GM23338 (cell line): ENCODE data around the gene SERINC4. TPM values are rescaled to one million over a fixed set of nuclear protein-coding genes. Genes with fewer than 3 reads are reported as not detected.

Source experiments
- ATAC-seq: fragments of 200-7000 bp; cut with Tn5 transposase; 3 replicates; pipeline ENCODE4 v1.9.1; 2020
- DNase-seq: peaks from one replicate; pipeline ENCODE4 v3.0.0-alpha.2; 2015; ENCODE audit warnings: low spot score
- H2AFZ ChIP-seq: fragments of 200-600 bp; sonication (generic); 2 replicates; pipeline ENCODE4 v1.8.0; 2016; ENCODE audit warnings: antibody characterized with exemption, mild to moderate bottlenecking, moderate library complexity
- H3F3A ChIP-seq: fragments of 200-600 bp; sonication (generic); replicated peaks from 2 replicates; pipeline ENCODE4 v1.8.0; 2017; ENCODE audit warnings: antibody characterized with exemption, mixed run types, low read depth
- H3K27ac ChIP-seq: fragments of 200-600 bp; sonication (generic); 2 replicates; pipeline ENCODE4 v1.6.1; 2016; ENCODE audit warnings: low read depth
- H3K27me3 ChIP-seq: fragments of 200-600 bp; sonication (generic); 2 replicates; pipeline ENCODE4 v1.8.0; 2016; ENCODE audit warnings: mild to moderate bottlenecking, mixed run types, moderate library complexity; ENCODE audit not compliant: insufficient read depth
- H3K36me3 ChIP-seq: fragments of 200-600 bp; sonication (generic); 2 replicates; pipeline ENCODE4 v1.8.0; 2016; ENCODE audit warnings: mild to moderate bottlenecking; ENCODE audit not compliant: insufficient read depth
- H3K4me1 ChIP-seq: fragments of 200-600 bp; sonication (generic); 2 replicates; pipeline ENCODE4 v1.8.0; 2016; ENCODE audit warnings: mild to moderate bottlenecking, moderate library complexity; ENCODE audit not compliant: insufficient read depth
- H3K4me2 ChIP-seq: fragments of 200-600 bp; sonication (generic); 2 replicates; pipeline ENCODE4 v1.7.1; 2017; ENCODE audit warnings: mixed run types
- H3K4me3 ChIP-seq: fragments of 200-600 bp; sonication (generic); 2 replicates; pipeline ENCODE4 v1.6.1; 2016; ENCODE audit warnings: mixed run types
- H3K79me2 ChIP-seq: fragments of 200-600 bp; sonication (generic); replicated peaks from 2 replicates; pipeline ENCODE4 v1.8.0; 2017; ENCODE audit warnings: mild to moderate bottlenecking; ENCODE audit not compliant: insufficient read depth
- H3K9me2 ChIP-seq: fragments of 200-600 bp; sonication (generic); 2 replicates; pipeline ENCODE4 v1.8.0; 2017; ENCODE audit not compliant: insufficient read depth
- H4K20me1 ChIP-seq: fragments of 200-600 bp; sonication (generic); replicated peaks from 2 replicates; pipeline ENCODE4 v1.8.0; 2017; ENCODE audit warnings: mild to moderate bottlenecking; ENCODE audit not compliant: insufficient read depth
- H3K27ac Mint-ChIP-seq: 2 replicates; pipeline ENCODE4 v1.8.0; 2020; ENCODE audit warnings: inconsistent platforms, mild to moderate bottlenecking, moderate library complexity, mixed read lengths
- H3K27me3 Mint-ChIP-seq: 3 replicates; pipeline ENCODE4 v1.8.0; 2022; ENCODE audit warnings: low read depth, mild to moderate bottlenecking, moderate library complexity, mixed read lengths, inconsistent platforms; ENCODE audit not compliant: insufficient read depth, poor library complexity
- H3K36me3 Mint-ChIP-seq: 3 replicates; pipeline ENCODE4 v1.8.0; 2021; ENCODE audit warnings: low read depth, mild to moderate bottlenecking, inconsistent platforms, moderate library complexity, mixed read lengths
- H3K4me1 Mint-ChIP-seq: 3 replicates; pipeline ENCODE4 v1.8.0; 2020; ENCODE audit warnings: mild to moderate bottlenecking, inconsistent platforms, mixed read lengths
- H3K4me3 Mint-ChIP-seq: 3 replicates; pipeline ENCODE4 v1.8.0; 2021; ENCODE audit warnings: moderate library complexity, mild to moderate bottlenecking, inconsistent platforms, mixed read lengths
- H3K9me3 Mint-ChIP-seq: 3 replicates; pipeline ENCODE4 v1.8.0; 2020; ENCODE audit warnings: moderate library complexity, mild to moderate bottlenecking, inconsistent platforms, mixed read lengths
- CREB1 ChIP-seq: fragments of 250-450 bp; sonication (Bioruptor Pico); IDR thresholded peaks from 2 replicates; pipeline ENCODE4 v1.5.0; 2020; ENCODE audit warnings: low read depth, mild to moderate bottlenecking, moderate library complexity
- CTCF ChIP-seq, 2 experiments: fragments of 200-600 bp in 1 of 2; sonication (generic) in 1 of 2; conservative IDR thresholded peaks; 2 replicates each; pipeline versions ENCODE4 v1.5.1 to v1.6.1; 2016 to 2017; ENCODE audit warnings: antibody characterized with exemption in 2 of 2, low read depth in 2 of 2, mild to moderate bottlenecking in 2 of 2, moderate library complexity in 1 of 2
- ETS1 ChIP-seq: IDR thresholded peaks from 2 replicates; pipeline ENCODE4 v1.6.1; 2016; ENCODE audit warnings: antibody characterized with exemption
- EZH2 ChIP-seq: fragments of 200-600 bp; sonication (generic); IDR thresholded peaks from one replicate; pipeline ENCODE4 v1.8.0; 2017; ENCODE audit warnings: antibody characterized with exemption, mild to moderate bottlenecking, low read depth; ENCODE audit not compliant: unreplicated experiment
- EZH2phosphoT487 ChIP-seq: fragments of 200-600 bp; sonication (generic); IDR thresholded peaks from one replicate; pipeline ENCODE4 v1.8.1; 2018; ENCODE audit warnings: antibody characterized with exemption; ENCODE audit not compliant: unreplicated experiment
- JUNB ChIP-seq: IDR thresholded peaks from one replicate; pipeline ENCODE4 v1.6.1; 2016; ENCODE audit warnings: antibody characterized with exemption; ENCODE audit not compliant: unreplicated experiment
- NANOG ChIP-seq: IDR thresholded peaks from 2 replicates; pipeline ENCODE4 v1.6.1; 2016; ENCODE audit warnings: antibody characterized with exemption, borderline replicate concordance
- POLR2AphosphoS5 ChIP-seq: IDR thresholded peaks from 2 replicates; pipeline ENCODE4 v1.6.1; 2016; ENCODE audit warnings: antibody characterized with exemption, low read depth
- REST ChIP-seq: IDR thresholded peaks from one replicate; pipeline ENCODE4 v1.6.1; 2018; ENCODE audit warnings: antibody characterized with exemption; ENCODE audit not compliant: unreplicated experiment
- STAT1 ChIP-seq: IDR thresholded peaks from one replicate; pipeline ENCODE4 v1.6.1; 2016; ENCODE audit warnings: antibody characterized with exemption; ENCODE audit not compliant: unreplicated experiment
- ZNF114 ChIP-seq: fragments of 250-450 bp; sonication (Bioruptor Pico); IDR thresholded peaks from 2 replicates; pipeline ENCODE4 v1.5.0; 2020; ENCODE audit warnings: mild to moderate bottlenecking, moderate library complexity
- ZNF331 ChIP-seq: fragments of 250-450 bp; sonication (Bioruptor Pico); IDR thresholded peaks from 2 replicates; pipeline ENCODE4 v1.5.0; 2020; ENCODE audit warnings: low read depth, mild to moderate bottlenecking, moderate library complexity
- ZNF462 ChIP-seq: fragments of 250-450 bp; sonication (Bioruptor Pico); IDR thresholded peaks from 2 replicates; pipeline ENCODE4 v1.5.0; 2020; ENCODE audit warnings: mild to moderate bottlenecking, moderate library complexity
- polyA plus RNA-seq: library from polyadenylated mRNA; unstranded; fragments of >200 nt; fragmentation: Nextera tagmentation; extraction: Ambion mirVana; gene quantifications from 2 replicates; pipeline ENCODE4 v1.2.1, GENCODE V29; 2016
- total RNA-seq: library from RNA; depleted of rRNA; stranded (reverse); fragments of >200 nt; shearing (Covaris generic); gene quantifications from 2 replicates; pipeline ENCODE4 v1.2.3, GENCODE V29; 2014

The SERINC4 gene
- total and polyA plus RNA-seq, 2 experiments from 2014 or later, result not detected

- no peaks in the 10 kb centered on the region; the same call in 2 of the 3 replicates for H3K9me3 Mint-ChIP-seq
- no peak overlapping the region for H3K4me3 Mint-ChIP-seq
- H3K27me3 Mint-ChIP-seq, result peaks cover 17% of the 10 kb centered on the region
- peaks cover 17% of the 10 kb centered on the region for H3K4me1 Mint-ChIP-seq
- no peak for TF ChIP-seq JUNB
- TF ChIP-seq NANOG, result no peak
- TF ChIP-seq CTCF (conservative IDR thresholded peaks at IDR 0.05; ENCODE audit: low read depth in 2 of 2), result no peak
- TF ChIP-seq CREB1 (CRISPR knock-in tag), result no peak
- no peak for TF ChIP-seq POLR2AphosphoS5
- no peak for TF ChIP-seq REST
- TF ChIP-seq EZH2phosphoT487, result no peak
- TF ChIP-seq STAT1, result no peak
- TF ChIP-seq ZNF331 (CRISPR knock-in tag), result no peak
- no peak for TF ChIP-seq ETS1
- TF ChIP-seq ZNF114 (CRISPR knock-in tag), result no peak
- TF ChIP-seq ZNF462 (CRISPR knock-in tag), result no peak
- no peak for TF ChIP-seq EZH2
- peaks cover 23% of the 10 kb centered on the region for H4K20me1 ChIP-seq
- H3K4me2 ChIP-seq, result no peak overlapping the region
- H3F3A ChIP-seq, result peaks cover 62% of the 10 kb centered on the region
- peak overlapping the region; percentile 51; the same call in 1 of the 2 replicates for H3K27ac ChIP-seq
- H3K4me3 ChIP-seq, result no peak overlapping the region
- H3K9me2 ChIP-seq, result no peaks in the 10 kb centered on the region
- H2AFZ ChIP-seq, result no peak overlapping the region
- H3K79me2 ChIP-seq, result no peaks in the 10 kb centered on the region
- ATAC-seq (no peak), DNase-seq (no peak)
- H3K4me1 ChIP-seq, result peaks cover 11% of the 10 kb centered on the region
- no peak overlapping the region for H3K27ac Mint-ChIP-seq
- peaks cover 37% of the 10 kb centered on the region for H3K36me3 ChIP-seq
- H3K27me3 ChIP-seq, result no peaks in the 10 kb centered on the region
- peaks cover 51% of the 10 kb centered on the region for H3K36me3 Mint-ChIP-seq
Measured at GRCh38 chr15:43774062-43774461, 26.0 kb downstream of the SERINC4 start.
